ENCODE data around the gene SPINT4.
"Not testable (repeated sequence)": the region's sequence is repeated elsewhere in the genome, so short reads cannot be mapped to it uniquely, and the experiment has no call there.

The SPINT4 gene

DNA sequence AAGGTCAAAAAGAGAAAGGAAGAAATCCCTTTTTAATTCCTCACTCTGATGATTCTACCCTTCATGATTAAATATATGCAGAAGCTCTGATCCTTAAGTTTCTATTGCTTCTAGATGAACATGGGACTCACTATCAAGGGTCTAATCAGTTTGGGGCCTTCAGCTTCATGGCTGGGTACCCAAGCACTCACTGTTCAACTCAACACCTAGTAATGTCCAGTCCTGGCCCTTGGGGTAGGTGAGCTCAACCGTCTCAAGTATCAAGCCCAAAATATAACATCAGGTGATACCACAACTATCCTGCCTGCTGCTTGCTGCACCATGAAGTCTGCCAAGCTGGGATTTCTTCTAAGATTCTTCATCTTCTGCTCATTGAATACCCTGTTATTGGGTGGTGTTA is at the start of gene SPINT4:
SPINT4 (plus strand) TSS at position 301 of the 400 bp plus-strand sequence; CDS start at position 322, 21 bp downstream.
- no peaks in the 10 kb centered on the region for H3K4me1 ChIP-seq (ENCODE audit: control insufficient read depth, insufficient read depth, low read length)
- no peaks in the 10 kb centered on the region for H3K27me3 ChIP-seq (ENCODE audit: control insufficient read depth, insufficient read depth, low read length)
- no peak within 1 kb of the TSS for H3K4me3 ChIP-seq (ENCODE audit: low read length)
- no peak within 1 kb of the TSS for H3K9ac ChIP-seq (ENCODE audit: low read length)
- H3K27ac ChIP-seq (ENCODE audit: low read depth, low read length): no peak within 1 kb of the TSS
- H3K36me3 ChIP-seq (ENCODE audit: control insufficient read depth, insufficient read depth, low read length): no peaks in the 10 kb centered on the region

DNA sequence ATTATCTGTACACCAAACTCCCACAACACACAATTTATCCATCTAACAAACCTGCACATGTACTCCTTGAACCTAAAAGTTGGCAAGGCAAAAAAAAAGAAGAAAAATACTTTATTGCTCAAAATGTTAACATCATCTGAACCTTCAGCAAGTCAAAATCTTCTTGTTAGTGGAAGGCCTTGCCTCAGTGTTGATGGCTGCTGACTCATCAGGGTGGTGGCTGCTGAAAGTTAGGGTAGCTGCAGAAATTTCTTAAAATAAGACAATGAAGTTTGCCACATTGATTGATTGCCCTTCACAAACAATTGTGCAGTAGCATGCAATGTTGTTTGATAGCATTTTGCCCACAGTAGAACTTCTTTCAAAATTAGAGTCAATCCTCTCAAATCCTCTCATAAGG is 49.4 kb upstream of the SPINT4 start:
- Histone ChIP-seq H3K9ac (ENCODE audit: low read length) (no peak overlapping the region), H3K4me3 (ENCODE audit: low read length) (no peak overlapping the region), H3K27ac (ENCODE audit: low read depth, low read length) (no peak overlapping the region), H3K27me3 (ENCODE audit: control insufficient read depth, insufficient read depth, low read length) (no peaks in the 10 kb centered on the region), H3K36me3 (ENCODE audit: control insufficient read depth, insufficient read depth, low read length) (no peaks in the 10 kb centered on the region), H3K4me1 (ENCODE audit: control insufficient read depth, insufficient read depth, low read length) (no peaks in the 10 kb centered on the region)

DNA sequence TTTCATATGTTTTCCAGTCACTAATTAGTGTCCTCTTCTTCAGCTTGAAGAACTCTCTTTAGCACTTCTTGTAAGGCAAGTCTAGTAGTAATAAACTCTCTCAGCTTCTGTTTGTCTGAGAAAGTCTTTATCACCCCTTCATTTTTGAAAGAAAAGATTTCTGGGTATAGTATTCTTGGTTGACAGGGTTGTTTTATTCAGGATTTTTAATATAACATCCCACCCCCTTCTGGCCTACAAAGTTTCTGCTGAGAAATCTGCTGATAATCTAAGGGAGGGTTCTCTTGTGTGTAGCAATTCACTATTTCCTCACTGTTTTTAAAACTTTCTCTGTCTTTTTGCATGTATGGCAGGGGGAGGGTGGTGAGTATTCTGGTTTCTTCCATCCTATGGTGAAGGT is 42.5 kb upstream of the SPINT4 start:
- Histone ChIP-seq H3K36me3 (ENCODE audit: control insufficient read depth, insufficient read depth, low read length) (no peaks in the 10 kb centered on the region), H3K4me3 (ENCODE audit: low read length) (no peak overlapping the region), H3K27ac (ENCODE audit: low read depth, low read length) (no peak overlapping the region), H3K9ac (ENCODE audit: low read length) (no peak overlapping the region), H3K4me1 (ENCODE audit: control insufficient read depth, insufficient read depth, low read length) (no peaks in the 10 kb centered on the region), H3K27me3 (ENCODE audit: control insufficient read depth, insufficient read depth, low read length) (no peaks in the 10 kb centered on the region)

DNA sequence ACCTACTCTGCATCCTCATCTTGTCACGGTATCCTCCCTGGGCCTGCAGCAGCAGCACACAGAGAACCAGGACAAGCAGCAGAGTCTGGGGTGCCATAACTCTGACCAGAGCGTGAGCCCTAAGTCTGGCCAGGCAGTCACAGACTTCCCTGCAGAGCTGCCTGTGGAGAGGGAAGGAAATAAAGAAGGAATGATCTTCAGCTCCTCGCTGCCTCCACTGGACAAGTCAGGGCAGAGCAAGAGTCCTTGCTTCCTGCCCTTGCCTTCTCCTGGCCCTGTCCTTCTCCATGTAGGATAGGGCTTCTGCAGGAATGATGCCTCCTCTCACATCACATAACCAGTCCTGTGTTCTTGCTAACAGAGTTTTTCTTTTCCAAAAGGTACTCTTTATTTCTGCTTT is 36.3 kb upstream of the SPINT4 start:
- Histone ChIP-seq H3K27me3 (ENCODE audit: control insufficient read depth, insufficient read depth, low read length) (no peaks in the 10 kb centered on the region), H3K4me3 (ENCODE audit: low read length) (no peak overlapping the region), H3K36me3 (ENCODE audit: control insufficient read depth, insufficient read depth, low read length) (no peaks in the 10 kb centered on the region), H3K9ac (ENCODE audit: low read length) (no peak overlapping the region), H3K4me1 (ENCODE audit: control insufficient read depth, insufficient read depth, low read length) (no peaks in the 10 kb centered on the region), H3K27ac (ENCODE audit: low read depth, low read length) (no peak overlapping the region)

DNA sequence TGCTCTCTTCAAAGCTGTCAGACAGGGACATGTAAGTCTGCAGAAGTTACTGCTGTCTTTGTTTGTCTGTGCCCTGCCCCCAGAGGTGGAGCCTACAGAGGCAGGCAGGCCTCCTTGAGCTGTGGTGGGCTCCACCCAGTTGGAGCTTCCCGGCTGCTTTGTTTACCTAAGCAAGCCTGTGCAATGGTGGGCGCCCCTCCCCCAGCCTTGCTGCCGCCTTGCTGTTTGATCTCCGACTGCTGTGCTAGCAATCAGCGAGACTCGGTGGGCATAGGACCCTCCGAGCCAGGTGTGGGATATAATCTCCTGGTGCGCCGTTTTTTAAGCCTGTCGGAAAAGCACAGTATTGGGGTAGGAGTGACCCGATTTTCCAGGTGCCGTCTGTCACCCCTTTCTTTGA is 28.8 kb upstream of the SPINT4 start:
- not testable (repeated sequence) for H3K27ac ChIP-seq (ENCODE audit: low read depth, low read length); H3K36me3 ChIP-seq (ENCODE audit: control insufficient read depth, insufficient read depth, low read length); H3K27me3 ChIP-seq (ENCODE audit: control insufficient read depth, insufficient read depth, low read length); H3K4me3 ChIP-seq (ENCODE audit: low read length); H3K9ac ChIP-seq (ENCODE audit: low read length); H3K4me1 ChIP-seq (ENCODE audit: control insufficient read depth, insufficient read depth, low read length)

DNA sequence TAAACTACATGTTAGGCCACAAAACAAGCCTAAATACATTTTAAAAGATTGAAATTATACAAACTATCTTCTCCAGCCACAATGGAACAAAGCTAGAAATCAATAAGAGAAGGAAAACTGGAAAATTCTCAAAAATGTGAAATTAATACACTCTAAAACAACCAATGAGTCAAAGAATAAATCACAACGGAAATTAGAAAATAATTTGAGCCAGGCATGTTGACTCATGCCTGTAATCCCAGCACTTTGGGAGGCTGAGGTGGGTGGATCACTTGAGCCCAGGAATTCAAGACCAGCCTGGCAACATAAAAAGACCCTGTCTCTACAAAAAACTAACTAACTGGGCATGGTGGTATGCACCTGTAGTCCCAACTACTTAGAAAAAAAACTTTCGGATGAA is 26.7 kb upstream of the SPINT4 start:
- Histone ChIP-seq H3K4me1 (ENCODE audit: control insufficient read depth, insufficient read depth, low read length) (no peaks in the 10 kb centered on the region), H3K4me3 (ENCODE audit: low read length) (no peak overlapping the region), H3K9ac (ENCODE audit: low read length) (no peak overlapping the region), H3K36me3 (ENCODE audit: control insufficient read depth, insufficient read depth, low read length) (no peaks in the 10 kb centered on the region), H3K27me3 (ENCODE audit: control insufficient read depth, insufficient read depth, low read length) (no peaks in the 10 kb centered on the region), H3K27ac (ENCODE audit: low read depth, low read length) (no peak overlapping the region)

DNA sequence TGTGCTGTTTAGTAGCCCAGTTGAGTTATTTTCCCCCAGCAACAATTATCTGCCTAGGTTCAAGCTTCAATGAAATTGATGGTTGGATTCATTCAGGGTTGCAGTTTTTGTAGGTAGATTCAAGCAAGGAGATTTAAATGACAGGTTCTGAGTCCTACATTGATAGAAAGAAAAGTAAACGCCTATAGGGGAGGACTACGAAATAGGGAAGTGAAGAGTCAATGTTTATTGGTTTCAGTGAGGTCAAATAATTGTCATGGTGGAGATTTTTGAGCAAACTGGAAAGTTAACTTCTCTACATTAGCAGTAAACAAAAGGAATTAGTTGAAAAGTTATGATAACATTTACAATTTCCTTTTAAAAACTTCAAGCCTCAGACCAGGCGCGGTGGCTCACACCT is 21.0 kb upstream of the SPINT4 start:
- H3K27ac ChIP-seq (ENCODE audit: low read depth, low read length): no peak overlapping the region
- no peaks in the 10 kb centered on the region for H3K4me1 ChIP-seq (ENCODE audit: control insufficient read depth, insufficient read depth, low read length)
- no peak overlapping the region for H3K4me3 ChIP-seq (ENCODE audit: low read length)
- no peaks in the 10 kb centered on the region for H3K36me3 ChIP-seq (ENCODE audit: control insufficient read depth, insufficient read depth, low read length)
- no peaks in the 10 kb centered on the region for H3K27me3 ChIP-seq (ENCODE audit: control insufficient read depth, insufficient read depth, low read length)
- no peak overlapping the region for H3K9ac ChIP-seq (ENCODE audit: low read length)

DNA sequence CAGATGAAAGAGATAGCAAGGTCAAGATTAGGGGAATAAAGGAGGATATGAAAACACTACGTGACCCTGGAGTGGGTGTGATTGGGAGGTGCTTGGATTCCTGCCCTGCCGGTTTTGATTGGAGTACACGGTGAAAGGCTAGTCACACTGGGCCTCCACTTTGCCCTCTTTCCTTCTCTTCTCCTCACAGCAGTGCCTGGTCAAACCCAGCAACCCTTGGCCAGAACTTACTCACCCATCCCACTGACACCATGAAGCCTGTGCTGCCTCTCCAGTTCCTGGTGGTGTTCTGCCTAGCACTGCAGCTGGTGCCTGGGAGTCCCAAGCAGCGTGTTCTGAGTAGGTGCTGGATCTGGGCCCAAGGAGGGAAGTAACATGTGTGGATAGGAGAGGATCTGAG is 20.3 kb upstream of the SPINT4 start, which contains the start of gene WFDC13:
WFDC13 (plus strand) TSS at position 166 of the 400 bp plus-strand sequence; CDS start at position 252, 86 bp downstream.
- Histone ChIP-seq H3K36me3 (ENCODE audit: control insufficient read depth, insufficient read depth, low read length) (no peaks in the 10 kb centered on the region), H3K27ac (ENCODE audit: low read depth, low read length) (no peak within 1 kb of the TSS), H3K4me1 (ENCODE audit: control insufficient read depth, insufficient read depth, low read length) (no peaks in the 10 kb centered on the region), H3K27me3 (ENCODE audit: control insufficient read depth, insufficient read depth, low read length) (no peaks in the 10 kb centered on the region), H3K9ac (ENCODE audit: low read length) (no peak within 1 kb of the TSS), H3K4me3 (ENCODE audit: low read length) (no peak within 1 kb of the TSS)

DNA sequence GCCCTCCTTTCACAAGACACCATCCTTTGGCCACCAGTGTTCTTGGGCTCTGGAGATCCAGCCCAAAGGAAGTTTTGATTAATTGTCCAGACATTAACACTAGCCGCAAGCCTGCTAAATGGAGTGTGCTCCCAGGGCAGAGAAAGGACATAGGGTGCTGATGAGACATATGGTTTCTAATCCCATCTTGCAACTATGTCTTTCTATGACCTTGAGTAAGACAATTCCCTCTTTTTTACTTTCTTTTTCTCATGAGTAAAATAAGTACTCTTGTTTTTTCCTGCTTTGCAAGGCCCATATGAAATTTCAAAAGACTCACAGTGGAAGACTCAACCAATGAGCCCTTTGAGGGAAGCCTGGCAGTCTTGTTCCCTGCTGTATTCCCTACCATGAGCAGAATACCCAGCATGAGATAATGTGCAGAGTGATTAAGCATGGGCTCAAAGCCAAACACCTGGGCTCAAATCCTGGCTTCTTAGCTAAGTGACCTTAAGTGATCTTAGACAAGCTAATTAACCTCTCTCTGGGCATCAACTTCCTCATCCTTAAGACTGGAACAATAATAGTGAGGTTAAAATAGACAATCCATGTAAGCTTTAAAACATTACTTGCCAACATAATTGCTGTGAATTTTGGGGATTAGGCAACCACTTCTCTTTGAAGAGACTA is 17.0 kb upstream of the SPINT4 start, which contains the start of gene WFDC10B:
WFDC10B (minus strand) TSS at position 51 of the 669 bp plus-strand sequence. CDS start 19,027 bp downstream, outside the sequence.
- H3K36me3 ChIP-seq (ENCODE audit: control insufficient read depth, insufficient read depth, low read length): no peaks in the 10 kb centered on the region
- no peak within 1 kb of the TSS for H3K9ac ChIP-seq (ENCODE audit: low read length)

DNA sequence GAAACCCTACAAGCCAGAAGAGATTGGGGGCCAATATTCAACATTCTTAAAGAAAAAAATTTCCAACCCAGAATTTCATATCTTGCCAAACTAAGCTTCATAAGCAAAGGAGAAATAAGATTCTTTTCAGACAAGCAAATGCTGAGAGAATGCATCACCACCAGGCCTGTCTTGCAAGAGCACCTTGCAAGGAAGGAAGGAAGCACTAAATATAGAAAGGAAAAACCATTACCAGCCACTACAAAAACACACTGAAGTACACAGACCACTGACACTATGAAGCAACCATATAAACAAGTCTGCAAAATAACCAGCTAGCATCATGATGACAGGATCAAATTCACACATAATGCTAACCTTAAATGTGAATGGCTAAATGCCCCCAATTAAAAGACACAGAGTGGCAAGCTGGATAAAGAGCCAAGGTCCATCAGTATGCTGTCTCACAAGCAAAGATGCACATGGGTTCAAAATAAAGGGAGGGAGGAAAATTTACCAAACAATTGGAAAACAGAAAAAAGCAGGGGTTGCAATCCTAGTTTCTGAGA is 5.9 kb upstream of the SPINT4 start:
- H3K27me3 ChIP-seq (ENCODE audit: control insufficient read depth, insufficient read depth, low read length); H3K27ac ChIP-seq (ENCODE audit: low read depth, low read length); H3K4me1 ChIP-seq (ENCODE audit: control insufficient read depth, insufficient read depth, low read length); H3K9ac ChIP-seq (ENCODE audit: low read length); H3K36me3 ChIP-seq (ENCODE audit: control insufficient read depth, insufficient read depth, low read length); H3K4me3 ChIP-seq (ENCODE audit: low read length): not testable (repeated sequence)

More for the DNA sequence above, 17.0 kb upstream of the SPINT4 start, which contains the start of gene WFDC10B:
- H3K27me3 ChIP-seq (ENCODE audit: control insufficient read depth, insufficient read depth, low read length): no peaks in the 10 kb centered on the region
- H3K4me3 ChIP-seq (ENCODE audit: low read length): no peak within 1 kb of the TSS
- no peaks in the 10 kb centered on the region for H3K4me1 ChIP-seq (ENCODE audit: control insufficient read depth, insufficient read depth, low read length)
- H3K27ac ChIP-seq (ENCODE audit: low read depth, low read length): no peak within 1 kb of the TSS

DNA sequence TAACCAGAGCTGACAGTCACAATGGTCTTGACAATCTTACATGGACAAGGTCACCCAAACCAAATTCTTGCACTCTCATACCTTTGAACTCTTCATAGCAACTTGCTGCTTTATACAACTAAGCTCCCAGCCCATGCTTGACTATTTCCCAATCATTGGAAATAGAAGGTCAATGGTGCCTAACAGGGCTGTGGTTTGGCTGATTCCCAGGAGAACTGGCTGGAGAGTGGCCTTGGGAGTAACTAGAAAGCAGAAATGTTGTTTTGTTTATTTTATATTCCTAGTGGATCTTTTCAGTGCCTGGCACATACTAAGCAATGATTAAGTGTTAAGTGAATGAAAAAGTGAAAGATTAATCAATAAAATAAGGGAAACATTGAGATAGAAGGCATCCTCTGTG is 3.0 kb downstream of the SPINT4 start:
- no peaks in the 10 kb centered on the region for H3K4me1 ChIP-seq (ENCODE audit: control insufficient read depth, insufficient read depth, low read length)
- no peaks in the 10 kb centered on the region for H3K36me3 ChIP-seq (ENCODE audit: control insufficient read depth, insufficient read depth, low read length)
- no peak overlapping the region for H3K9ac ChIP-seq (ENCODE audit: low read length)
- no peak overlapping the region for H3K4me3 ChIP-seq (ENCODE audit: low read length)
- H3K27ac ChIP-seq (ENCODE audit: low read depth, low read length): no peak overlapping the region
- H3K27me3 ChIP-seq (ENCODE audit: control insufficient read depth, insufficient read depth, low read length): no peaks in the 10 kb centered on the region

DNA sequence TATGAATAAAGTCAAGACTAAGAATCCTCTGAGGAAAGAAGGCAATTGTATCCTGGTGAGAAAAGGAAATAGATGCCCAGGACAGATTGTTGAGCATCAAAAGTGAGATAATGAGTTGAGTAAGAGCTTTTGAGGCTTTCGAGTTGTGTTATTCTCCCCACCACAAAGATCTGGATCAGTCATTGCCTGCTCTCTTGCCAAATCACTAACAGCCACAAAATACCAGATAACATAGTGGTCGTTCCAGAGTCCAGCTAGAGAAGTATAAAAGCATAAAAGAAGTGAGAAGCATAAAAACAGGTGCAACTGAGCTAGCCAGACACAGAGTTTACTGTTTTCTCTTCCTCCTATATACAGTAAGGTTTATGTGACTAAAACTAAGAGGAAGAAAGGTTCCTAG is 4.9 kb downstream of the SPINT4 start:
- Histone ChIP-seq H3K36me3 (ENCODE audit: control insufficient read depth, insufficient read depth, low read length) (no peaks in the 10 kb centered on the region), H3K4me3 (ENCODE audit: low read length) (no peak overlapping the region), H3K27me3 (ENCODE audit: control insufficient read depth, insufficient read depth, low read length) (no peaks in the 10 kb centered on the region), H3K4me1 (ENCODE audit: control insufficient read depth, insufficient read depth, low read length) (no peaks in the 10 kb centered on the region), H3K9ac (ENCODE audit: low read length) (no peak overlapping the region), H3K27ac (ENCODE audit: low read depth, low read length) (no peak overlapping the region)

DNA sequence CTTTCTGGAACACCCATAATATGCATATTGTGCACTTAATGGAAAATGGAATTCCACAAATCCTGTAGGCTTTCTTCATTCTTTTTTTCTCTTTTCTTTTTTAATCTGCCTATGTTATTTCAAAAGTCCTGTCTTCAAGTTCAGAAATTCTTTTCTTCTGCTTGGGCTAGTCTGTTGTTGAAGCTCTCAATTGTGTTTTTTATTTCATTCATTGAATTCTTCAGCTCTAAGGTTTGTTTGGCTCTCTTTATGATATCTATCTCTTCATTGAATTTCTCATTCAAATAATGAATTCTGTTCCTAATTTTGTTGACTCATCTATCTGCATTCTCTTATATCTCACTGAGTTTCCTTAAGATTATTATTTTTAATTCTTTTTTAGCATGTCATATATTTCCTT is 10.1 kb downstream of the SPINT4 start:
- H3K27ac ChIP-seq (ENCODE audit: low read depth, low read length): no peak overlapping the region
- no peaks in the 10 kb centered on the region for H3K4me1 ChIP-seq (ENCODE audit: control insufficient read depth, insufficient read depth, low read length)
- H3K27me3 ChIP-seq (ENCODE audit: control insufficient read depth, insufficient read depth, low read length): no peaks in the 10 kb centered on the region
- no peak overlapping the region for H3K9ac ChIP-seq (ENCODE audit: low read length)
- no peak overlapping the region for H3K4me3 ChIP-seq (ENCODE audit: low read length)
- H3K36me3 ChIP-seq (ENCODE audit: control insufficient read depth, insufficient read depth, low read length): no peaks in the 10 kb centered on the region
